GM10248 (cell line): Measurements from ENCODE around the gene SARNP.

Experiments
- CTCF ChIA-PET: fragments of 300-600 bp; sonication (Branson Sonifier 250); formaldehyde crosslinking; extraction: SDS; loops from one replicate; lab custom pipeline; 2021; ENCODE audit warnings: antibody characterized with exemption; lab: Yijun Ruan, JAX
- POLR2A ChIA-PET: fragments of 350-650 bp; sonication (Branson Sonifier 250); formaldehyde crosslinking; extraction: SDS; loops from one replicate; lab custom pipeline; 2020; ENCODE audit warnings: antibody characterized with exemption; lab: Yijun Ruan, JAX
- DNase-seq: peaks from one replicate; pipeline ENCODE4 v3.0.0; 2012; ENCODE audit errors: extremely low spot score
- TF ChIP-seq, protein P1 (sequence below): IDR thresholded peaks from 2 replicates; pipeline ENCODE4 v1.5.1; 2012; ENCODE audit warnings: mild to moderate bottlenecking, low read depth; ENCODE audit errors: extremely low read depth, missing control alignments, control extremely low read depth

The SARNP gene

DNA sequence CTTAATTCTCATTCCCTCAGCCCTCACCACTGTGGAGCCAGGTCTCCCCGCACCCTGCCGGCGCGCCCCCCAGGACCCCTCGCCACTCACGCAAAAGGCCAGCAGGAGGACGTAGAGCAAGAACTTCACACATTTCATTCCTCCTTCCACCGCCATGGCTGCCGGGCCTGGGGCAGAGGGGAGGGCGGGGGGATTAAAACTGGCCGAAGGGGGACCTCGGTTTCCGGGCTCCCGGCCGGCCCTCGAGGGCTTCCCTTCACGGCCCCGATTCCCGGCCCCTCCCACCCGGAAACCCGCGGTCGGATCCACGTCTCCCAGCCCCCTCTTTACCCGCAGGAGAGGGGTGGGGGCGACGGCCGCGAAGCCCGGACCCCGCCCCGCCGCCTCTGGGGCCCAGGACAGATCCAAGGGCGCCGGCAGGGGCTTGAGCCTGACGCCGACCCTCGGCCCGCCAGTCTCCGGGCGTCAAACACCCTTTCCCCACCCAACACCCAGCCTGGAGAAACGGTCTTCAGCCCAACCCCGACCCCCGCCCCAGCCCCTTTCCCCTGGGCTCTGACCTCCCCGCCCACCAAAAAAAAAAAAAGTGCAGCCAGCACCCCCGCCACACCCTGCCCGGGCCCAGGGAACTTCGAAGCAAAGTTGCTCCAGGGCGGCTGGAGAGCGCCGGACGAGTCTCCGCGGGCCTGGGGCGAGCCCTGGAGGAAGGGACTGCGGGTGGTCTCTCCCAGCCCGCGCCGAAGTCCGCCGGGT, 89.2 kb downstream of the SARNP start:
- ChIA-PET POLR2A (interaction anchor here (1.2 to 1.4 kb wide), 2 partner anchors 8 to 89 kb away, joined by 3 read pairs; partner anchors contain the start of genes ORMDL2, RDH5 and SARNP), CTCF (interaction anchor here (1.2 to 3.1 kb wide), 5 partner anchors 10 to 267 kb away, joined by 3 to 57 read pairs (median 5); partner anchors contain the start of gene RDH5)
- DNase-seq, result peak; percentile 32
- TF ChIP-seq, protein P1, sequence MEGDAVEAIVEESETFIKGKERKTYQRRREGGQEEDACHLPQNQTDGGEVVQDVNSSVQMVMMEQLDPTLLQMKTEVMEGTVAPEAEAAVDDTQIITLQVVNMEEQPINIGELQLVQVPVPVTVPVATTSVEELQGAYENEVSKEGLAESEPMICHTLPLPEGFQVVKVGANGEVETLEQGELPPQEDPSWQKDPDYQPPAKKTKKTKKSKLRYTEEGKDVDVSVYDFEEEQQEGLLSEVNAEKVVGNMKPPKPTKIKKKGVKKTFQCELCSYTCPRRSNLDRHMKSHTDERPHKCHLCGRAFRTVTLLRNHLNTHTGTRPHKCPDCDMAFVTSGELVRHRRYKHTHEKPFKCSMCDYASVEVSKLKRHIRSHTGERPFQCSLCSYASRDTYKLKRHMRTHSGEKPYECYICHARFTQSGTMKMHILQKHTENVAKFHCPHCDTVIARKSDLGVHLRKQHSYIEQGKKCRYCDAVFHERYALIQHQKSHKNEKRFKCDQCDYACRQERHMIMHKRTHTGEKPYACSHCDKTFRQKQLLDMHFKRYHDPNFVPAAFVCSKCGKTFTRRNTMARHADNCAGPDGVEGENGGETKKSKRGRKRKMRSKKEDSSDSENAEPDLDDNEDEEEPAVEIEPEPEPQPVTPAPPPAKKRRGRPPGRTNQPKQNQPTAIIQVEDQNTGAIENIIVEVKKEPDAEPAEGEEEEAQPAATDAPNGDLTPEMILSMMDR, result no peak

DNA sequence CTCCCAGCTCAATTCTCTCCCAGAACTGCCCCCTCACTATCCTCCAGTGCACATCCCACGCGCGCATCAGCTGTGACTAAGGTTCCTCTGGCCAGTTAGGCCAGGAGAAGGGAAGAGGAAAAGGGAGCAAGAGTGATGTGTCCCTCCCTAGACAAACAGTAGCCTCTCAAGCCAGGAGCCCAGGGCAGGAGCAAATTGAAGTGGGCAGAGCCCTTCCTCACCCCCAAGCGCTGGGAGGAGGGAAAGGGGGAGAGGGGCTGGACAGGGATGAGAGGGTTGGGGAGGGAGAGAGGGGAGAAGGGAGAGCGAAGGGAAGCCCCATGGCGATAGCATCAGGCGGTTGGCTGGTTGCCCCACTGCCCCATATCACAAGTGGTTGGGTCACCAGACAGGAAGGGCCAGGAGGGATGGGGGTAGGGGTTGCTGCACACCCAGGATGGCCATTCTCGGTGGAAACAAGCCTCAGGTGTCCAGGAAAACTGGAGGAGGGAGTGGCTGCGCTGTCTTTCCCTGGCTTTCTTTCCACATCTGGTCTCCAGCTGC, 89.8 kb downstream of the SARNP start:
- DNase-seq, result no peak
- ChIA-PET CTCF (interaction anchor here (1.6 kb wide), 1 partner anchor 11 kb away, joined by 5 read pairs; no protein-coding TSS in a partner anchor), POLR2A (no interaction called here)
- TF ChIP-seq, protein P1, result no peak

DNA sequence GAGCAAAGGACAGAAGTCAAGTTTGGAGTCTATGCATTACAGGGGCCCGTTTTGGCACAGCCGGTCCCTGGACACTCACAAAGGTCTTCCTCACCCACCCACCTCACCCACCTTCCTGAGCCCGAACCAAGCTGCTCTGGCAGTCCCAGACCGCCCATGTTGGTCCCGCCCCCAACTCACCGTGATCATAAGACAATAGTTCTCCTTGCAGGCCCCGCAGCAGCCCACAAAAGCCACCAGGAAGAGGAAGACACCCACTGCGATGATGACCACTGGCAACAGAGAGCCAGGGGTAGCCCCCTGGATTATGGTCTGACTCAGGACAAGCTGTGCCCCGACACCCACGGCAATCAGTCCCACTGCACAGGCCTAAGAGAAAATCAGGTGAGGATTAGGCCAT, 90.6 kb downstream of the SARNP start:
- DNase-seq, result no peak
- POLR2A ChIA-PET, result interaction anchor here (0.6 kb wide), 1 partner anchor 317 kb away, joined by 6 read pairs; no protein-coding TSS in a partner anchor
- TF ChIP-seq, protein P1, result no peak
- CTCF ChIA-PET, result interaction anchor here (1.6 kb wide), 1 partner anchor 11 kb away, joined by 5 read pairs; no protein-coding TSS in a partner anchor

DNA sequence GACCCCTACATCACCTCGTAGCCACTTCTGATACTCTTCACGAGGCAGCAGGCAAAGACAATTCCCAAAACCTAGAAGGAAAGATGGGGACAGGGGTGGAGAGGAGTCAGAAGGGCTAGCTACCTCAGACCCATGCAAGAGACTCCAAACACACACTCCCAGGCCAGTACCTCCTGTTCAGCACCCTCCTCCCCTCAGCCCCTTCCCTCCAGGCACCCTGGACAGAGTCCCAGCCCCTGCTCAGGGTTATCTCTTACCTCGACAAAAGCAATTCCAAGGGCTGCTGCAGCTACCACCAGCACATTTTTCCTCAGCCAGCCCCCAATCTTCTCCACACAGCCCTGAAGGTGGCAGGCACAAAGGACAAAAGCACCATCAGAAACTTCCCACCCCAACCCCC, 92.0 kb downstream of the SARNP start:
- TF ChIP-seq, protein P1, result no peak
- DNase-seq, result no peak
- POLR2A ChIA-PET, result interaction anchor here (0.7 kb wide), 1 partner anchor 13 kb away, joined by 3 read pairs; no protein-coding TSS in a partner anchor
- CTCF ChIA-PET, result interaction anchor here (0.6 to 7.8 kb wide), 8 partner anchors 10 to 402 kb away, joined by 3 to 73 read pairs (median 4); partner anchors contain the start of genes BLOC1S1, DGKA, ESYT1 and ITGA7

DNA sequence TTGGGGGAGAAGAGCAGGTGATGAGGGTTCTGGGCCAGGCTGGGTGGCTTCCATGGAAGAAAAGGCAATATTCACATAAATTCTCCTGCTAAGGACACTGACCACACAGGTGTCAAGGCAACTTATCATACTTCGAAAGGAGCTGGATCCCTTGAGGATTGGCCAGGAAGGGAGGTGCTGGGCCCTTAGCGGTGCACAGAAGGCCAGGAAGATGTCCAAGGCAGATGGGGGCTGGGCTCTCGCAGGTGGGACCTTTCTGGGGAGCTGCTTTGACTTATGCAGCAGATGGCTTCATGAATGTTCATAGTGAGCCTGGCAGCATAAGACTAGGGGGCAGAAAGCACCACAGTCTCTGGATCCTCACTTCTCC, 92.6 kb downstream of the SARNP start:
- no peak for DNase-seq
- POLR2A ChIA-PET, result interaction anchor here (0.7 kb wide), 1 partner anchor 13 kb away, joined by 3 read pairs; no protein-coding TSS in a partner anchor
- CTCF ChIA-PET, result interaction anchor here (0.6 to 7.8 kb wide), 12 partner anchors 9 to 403 kb away, joined by 3 to 73 read pairs (median 4); partner anchors contain the start of genes BLOC1S1, DGKA, ESYT1 and ITGA7
- TF ChIP-seq, protein P1, result no peak

DNA sequence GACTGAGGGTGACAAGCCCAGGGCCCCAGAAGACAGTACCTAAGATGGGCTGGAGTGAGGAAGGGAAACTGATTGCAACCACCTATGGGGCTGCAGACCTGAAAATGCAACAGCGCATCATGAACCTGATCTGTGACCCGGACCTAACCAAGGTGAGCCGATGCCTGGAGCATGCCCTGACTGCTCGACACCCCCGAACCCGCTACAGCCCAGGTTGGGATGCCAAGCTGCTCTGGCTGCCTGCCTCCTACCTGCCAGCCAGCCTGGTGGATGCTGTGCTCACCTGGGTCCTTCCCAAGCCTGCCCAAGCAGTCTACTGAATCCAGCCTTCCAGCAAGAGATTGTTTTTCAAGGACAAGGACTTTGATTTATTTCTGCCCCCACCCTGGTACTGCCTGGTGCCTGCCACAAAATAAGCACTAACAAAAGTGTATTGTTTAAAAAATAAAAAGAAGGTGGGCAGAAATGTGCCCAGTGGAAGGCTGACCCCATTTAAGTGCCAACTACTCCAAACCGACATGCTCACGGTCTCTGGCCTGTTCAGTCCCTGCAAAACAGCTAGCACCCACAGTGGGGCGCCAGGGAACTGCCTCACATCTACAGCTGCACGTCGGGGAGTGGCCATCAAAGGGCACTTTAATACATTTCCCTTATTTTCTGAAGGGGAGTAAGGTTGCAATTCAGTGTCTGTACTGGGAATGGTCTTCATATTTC, 93.1 kb downstream of the SARNP start:
- DNase-seq, result peak; percentile 68
- TF ChIP-seq, protein P1, result peak; percentile 90
- POLR2A ChIA-PET, result no interaction called here
- CTCF ChIA-PET, result interaction anchor here (0.7 to 7.8 kb wide), 11 partner anchors 9 to 394 kb away, joined by 3 to 73 read pairs (median 4); partner anchors contain the start of genes BLOC1S1, ITGA7, ORMDL2 and ZC3H10
